HepG2 (cell line): ENCODE data around the gene PANX1. TPM values are rescaled to one million over a fixed set of nuclear protein-coding genes. Genes with fewer than 3 reads are reported as not detected.
A peak's percentile ranks its signal among the peaks of the same experiment; 100 is the strongest.

Source experiments
- HMGXB4 ChIP-seq, 2 experiments: sonication (generic) in 1 of 2; formaldehyde crosslinking in 1 of 2; IDR thresholded peaks; 2 replicates each; pipeline versions ENCODE4 v1.4.0 to v1.6.1; 2018 to 2020; ENCODE audit warnings: missing genetic modification reagents in 2 of 2, borderline replicate concordance in 1 of 2, low read depth in 1 of 2, mild to moderate bottlenecking in 1 of 2, missing biosample characterization in 1 of 2
- HOXA7 ChIP-seq: sonication (generic); formaldehyde crosslinking; IDR thresholded peaks from 2 replicates; pipeline ENCODE4 v1.8.1; 2022; ENCODE audit warnings: mild to moderate bottlenecking, missing genetic modification reagents, moderate library complexity
- PHF20 ChIP-seq: sonication (generic); formaldehyde crosslinking; IDR thresholded peaks from 2 replicates; pipeline ENCODE4 v1.5.0; 2020; ENCODE audit warnings: mild to moderate bottlenecking, missing genetic modification reagents
- SNAPC2 ChIP-seq: sonication (generic); formaldehyde crosslinking; IDR thresholded peaks from 2 replicates; pipeline ENCODE4 v1.8.1; 2022; ENCODE audit warnings: mild to moderate bottlenecking, missing genetic modification reagents
- SP140L ChIP-seq: sonication (generic); formaldehyde crosslinking; IDR thresholded peaks from 2 replicates; pipeline ENCODE4 v1.4.0; 2020; ENCODE audit warnings: missing genetic modification reagents, borderline replicate concordance
- TRIM24 ChIP-seq: sonication (generic); formaldehyde crosslinking; IDR thresholded peaks from 2 replicates; pipeline ENCODE4 v1.8.0; 2022; ENCODE audit warnings: mild to moderate bottlenecking, missing genetic modification reagents
- YEATS2 ChIP-seq: sonication (generic); formaldehyde crosslinking; IDR thresholded peaks from 2 replicates; pipeline ENCODE4 v1.4.0; 2020; ENCODE audit warnings: missing genetic modification reagents, borderline replicate concordance
- ZBTB4 ChIP-seq: sonication (generic); formaldehyde crosslinking; IDR thresholded peaks from 2 replicates; pipeline ENCODE4 v1.4.0; 2020; ENCODE audit warnings: missing genetic modification reagents, mild to moderate bottlenecking, borderline replicate concordance
- ZKSCAN8 ChIP-seq: IDR thresholded peaks from 2 replicates; pipeline ENCODE4 v1.6.1; 2016; ENCODE audit warnings: borderline replicate concordance, missing genetic modification reagents, missing compliant biosample characterization
- ZNF513 ChIP-seq: sonication (generic); formaldehyde crosslinking; conservative IDR thresholded peaks from 2 replicates; pipeline ENCODE4 v1.5.0; 2020; ENCODE audit warnings: missing genetic modification reagents
- ZNF574 ChIP-seq: sonication (generic); formaldehyde crosslinking; IDR thresholded peaks from 2 replicates; pipeline ENCODE4 v1.4.0; 2020; ENCODE audit warnings: missing genetic modification reagents
- ZNF790 ChIP-seq: sonication (generic); formaldehyde crosslinking; IDR thresholded peaks from 2 replicates; pipeline ENCODE4 v1.8.0; 2022; ENCODE audit warnings: missing genetic modification reagents, mild to moderate bottlenecking, borderline replicate concordance
- ZUFSP ChIP-seq: sonication (generic); formaldehyde crosslinking; IDR thresholded peaks from 2 replicates; pipeline ENCODE4 v1.9.0; 2021; ENCODE audit warnings: missing genetic modification reagents, mild to moderate bottlenecking, borderline replicate concordance
- polyA plus RNA-seq, 8 experiments: library from polyadenylated mRNA; depleted of rRNA in 3 of 8; stranded (reverse) in 7 of 8; unstranded in 1 of 8; fragments of >200 nt; fragmentation: Illumina TruSeq in 4 of 8; extraction: Trizol in 4 of 8; gene quantifications; 2 replicates each; pipeline versions ENCODE4 v1.2.1 to v1.2.3, GENCODE V29; 2011 to 2016; ENCODE audit warnings: low read depth in 4 of 8, missing spikeins in 1 of 8, mixed read lengths in 1 of 8; ENCODE audit not compliant: insufficient read depth in 1 of 8
- total RNA-seq, 5 experiments: library from RNA; depleted of rRNA; stranded (reverse); fragments of >200 nt; fragmentation: Illumina TruSeq; extraction: Trizol; gene quantifications; 2 replicates each; pipeline ENCODE4 v1.2.3, GENCODE V29; 2016; ENCODE audit warnings: low read depth in 1 of 5

The PANX1 gene
- total and polyA plus RNA-seq, 2 of the 13 experiments (the other 11 are each of a cell fraction or from before 2014, with no cell fraction given): 8.3 to 24.8 TPM

GRCh38 chr11:94128746-94129511 is at the start of gene PANX1 (continued):
- TF ChIP-seq HOXA7 (CRISPR knock-in tag): no peak
- TF ChIP-seq ZNF513 (CRISPR knock-in tag): peak; percentile 70; the same call in 1 of the 2 replicates
- TF ChIP-seq HMGXB4 (CRISPR knock-in tag; IDR thresholded peaks at IDR 0.05; ENCODE audit: borderline replicate concordance in 1 of 2, low read depth in 1 of 2): peak in 1 of 2 experiments; percentile 88; a peak in 3 of 4 replicates
- TF ChIP-seq PHF20 (CRISPR knock-in tag): peak; percentile 72; the same call in 1 of the 2 replicates
- TF ChIP-seq SP140L (CRISPR knock-in tag): no peak
- TF ChIP-seq ZKSCAN8 (CRISPR knock-in tag): no peak
- TF ChIP-seq ZNF574 (CRISPR knock-in tag): peak; percentile 65
- peak; percentile 87; the same call in 1 of the 2 replicates for TF ChIP-seq ZNF790
- TF ChIP-seq YEATS2 (CRISPR knock-in tag): peak; percentile 65; the same call in 1 of the 2 replicates
- TF ChIP-seq TRIM24 (CRISPR knock-in tag): no peak
- TF ChIP-seq ZBTB4 (CRISPR knock-in tag): peak; percentile 4; the same call in 1 of the 2 replicates
- peak; percentile 76; the same call in 1 of the 2 replicates for TF ChIP-seq SNAPC2 (CRISPR knock-in tag)
- TF ChIP-seq ZUFSP: no peak
